Endothelial cell of hepatic sinusoid (primary cell): Measurements from ENCODE around the gene SHPK.

Experiments
- in situ Hi-C: cut with HindIII; loops from 2 replicates; pipeline ENCODE4 v1.10.0; 2017; ENCODE audit warnings: low sequenced_read_pairs

Gene SHPK

DNA sequence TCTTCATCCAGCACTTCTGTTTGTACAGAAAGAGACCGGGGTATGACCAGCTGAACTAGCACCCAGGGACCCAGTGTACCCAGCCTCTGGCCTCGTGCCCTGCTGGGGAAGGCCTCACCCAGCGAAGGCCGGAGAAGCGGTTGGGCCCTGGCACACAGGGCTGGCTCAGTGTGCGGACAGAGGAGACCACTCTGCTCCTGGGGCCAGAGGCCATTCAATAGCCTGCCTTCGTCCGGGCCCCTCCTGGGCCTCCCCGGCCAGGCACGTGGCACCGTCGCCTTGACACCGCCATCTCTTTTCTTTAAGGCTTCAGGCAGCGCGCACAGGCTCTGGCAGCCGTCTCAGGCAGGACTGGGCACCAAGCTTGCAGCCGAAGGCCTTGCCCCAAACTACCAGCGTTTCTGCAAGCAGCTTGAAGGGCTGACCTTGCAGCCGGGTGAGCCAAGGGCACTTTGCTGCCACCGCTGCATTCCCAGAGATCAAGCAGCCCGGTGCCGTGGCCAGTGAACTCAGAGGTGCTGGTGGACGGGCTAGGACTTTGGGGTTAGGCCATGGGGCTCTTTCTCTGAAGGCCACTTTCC lies 24.4 kb upstream of the SHPK start:
- in situ Hi-C loops = no loop called here

DNA sequence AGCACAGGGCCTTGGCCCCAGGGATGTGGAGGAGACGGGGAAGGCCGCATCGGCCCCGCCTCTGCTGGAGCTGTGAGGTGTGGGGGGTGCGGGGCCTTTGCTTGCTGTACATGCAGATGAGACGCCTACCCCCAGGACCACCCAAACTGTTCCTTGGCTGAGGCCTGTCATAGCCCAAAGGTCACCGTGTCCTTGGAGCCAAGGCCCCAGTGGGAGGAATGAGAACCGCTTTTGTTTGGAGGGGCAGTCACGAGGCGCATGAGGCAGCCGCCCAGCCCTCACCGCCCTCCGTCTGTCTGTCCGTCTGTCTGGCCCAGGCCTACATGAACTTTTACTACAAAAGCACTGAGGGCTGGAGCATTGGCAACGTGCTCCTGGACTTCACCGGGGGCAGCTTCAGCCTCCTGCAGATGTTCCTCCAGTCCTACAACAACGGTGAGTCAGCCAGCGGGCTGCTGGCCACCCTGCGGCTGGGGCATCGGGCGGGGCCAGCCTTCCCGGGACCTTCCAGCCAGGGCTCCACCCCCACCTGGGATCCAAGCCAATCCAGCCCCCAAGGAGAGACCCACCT lies 23.6 kb upstream of the SHPK start:
- in situ Hi-C loops = no loop called here

DNA sequence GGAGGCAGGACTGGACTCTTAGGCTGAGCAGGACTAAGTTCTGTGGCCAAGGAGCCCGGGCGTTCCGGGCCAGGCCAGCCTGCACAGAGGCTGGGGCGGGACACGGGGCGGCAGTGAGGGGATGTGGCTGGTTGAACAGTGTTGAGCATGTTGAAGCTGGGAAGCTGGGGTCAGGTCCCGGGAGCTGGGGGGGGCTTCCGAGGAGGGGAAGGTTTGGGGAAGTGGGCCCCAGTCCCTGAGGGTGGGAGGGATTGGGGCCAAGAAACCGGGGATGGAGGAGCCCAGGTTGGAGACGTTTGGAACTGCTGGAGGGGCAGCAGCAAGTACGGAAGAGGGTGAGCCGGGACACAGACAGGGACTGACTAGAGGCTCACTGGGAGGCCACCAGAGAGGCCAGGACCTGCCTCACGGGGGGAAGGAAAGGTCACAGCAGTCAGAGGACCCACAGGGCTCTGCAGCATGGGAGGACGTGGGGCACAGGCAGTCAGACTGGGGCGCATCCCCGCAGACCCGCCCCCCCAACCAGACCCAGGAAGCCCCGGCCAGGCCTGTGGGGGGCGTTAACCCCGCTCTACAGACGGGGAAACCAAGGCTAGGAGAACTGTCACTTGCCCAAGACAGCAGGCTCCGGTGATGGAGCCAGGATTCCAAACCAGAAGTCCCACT lies 22.9 kb upstream of the SHPK start:
- in situ Hi-C loops = no loop called here

DNA sequence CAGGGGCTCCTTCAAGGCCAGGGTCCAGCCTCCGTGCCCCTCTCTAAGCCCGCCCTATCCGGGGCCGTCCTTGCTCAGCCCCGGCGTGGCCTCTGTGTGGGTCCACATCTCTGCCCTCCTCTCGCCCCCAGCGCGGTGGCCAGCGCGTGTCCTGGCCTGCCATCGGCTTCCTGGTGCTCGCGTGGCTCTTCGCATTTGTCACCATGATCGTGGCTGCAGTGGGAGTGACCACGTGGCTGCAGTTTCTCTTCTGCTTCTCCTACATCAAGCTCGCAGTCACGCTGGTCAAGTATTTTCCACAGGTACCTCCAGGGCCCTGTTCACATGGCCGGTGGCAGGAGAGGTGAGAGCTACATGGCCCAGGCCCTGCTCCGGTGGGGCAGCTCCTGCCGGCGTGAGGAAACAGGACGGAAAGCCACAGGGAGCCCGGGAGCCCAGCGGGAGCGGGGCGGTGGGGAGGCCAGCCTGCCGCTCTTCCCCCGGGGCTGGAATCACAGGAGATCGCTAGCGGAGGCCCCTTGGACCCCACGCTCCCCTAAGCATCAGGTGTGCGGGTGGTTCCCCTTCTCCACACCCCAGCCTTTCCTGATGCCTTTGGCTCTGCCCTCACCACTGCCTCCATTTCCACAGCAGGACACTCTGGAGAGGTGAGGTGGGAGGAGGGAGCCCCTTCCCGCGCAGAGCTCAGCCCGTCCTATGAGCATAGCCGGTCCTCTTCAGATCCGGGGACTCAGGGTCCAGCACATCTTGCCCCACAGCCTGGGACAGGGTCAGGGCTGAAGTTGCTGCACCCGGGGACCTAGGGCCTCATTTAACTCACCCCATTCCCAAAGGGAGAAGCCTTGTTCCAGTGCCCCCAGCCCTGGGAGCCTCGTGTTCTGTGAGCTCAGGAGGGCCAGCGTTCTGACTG lies 22.1 kb upstream of the SHPK start:
- in situ Hi-C loops = no loop called here

DNA sequence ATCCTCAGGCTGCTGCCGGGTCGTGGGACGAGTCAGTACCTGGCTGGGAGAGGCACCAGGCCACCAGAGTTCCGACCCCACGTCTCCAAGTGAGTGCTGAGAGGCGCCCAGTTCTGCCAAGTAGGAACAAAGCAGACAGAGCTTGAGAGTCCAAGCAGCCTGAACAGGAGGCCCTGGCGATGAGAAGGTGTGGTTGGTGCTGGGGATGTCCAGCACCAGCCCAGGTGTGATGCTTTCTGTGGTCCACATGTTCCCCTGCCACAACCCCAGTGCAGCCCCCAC lies 21.5 kb upstream of the SHPK start:
- in situ Hi-C loops = no loop called here

DNA sequence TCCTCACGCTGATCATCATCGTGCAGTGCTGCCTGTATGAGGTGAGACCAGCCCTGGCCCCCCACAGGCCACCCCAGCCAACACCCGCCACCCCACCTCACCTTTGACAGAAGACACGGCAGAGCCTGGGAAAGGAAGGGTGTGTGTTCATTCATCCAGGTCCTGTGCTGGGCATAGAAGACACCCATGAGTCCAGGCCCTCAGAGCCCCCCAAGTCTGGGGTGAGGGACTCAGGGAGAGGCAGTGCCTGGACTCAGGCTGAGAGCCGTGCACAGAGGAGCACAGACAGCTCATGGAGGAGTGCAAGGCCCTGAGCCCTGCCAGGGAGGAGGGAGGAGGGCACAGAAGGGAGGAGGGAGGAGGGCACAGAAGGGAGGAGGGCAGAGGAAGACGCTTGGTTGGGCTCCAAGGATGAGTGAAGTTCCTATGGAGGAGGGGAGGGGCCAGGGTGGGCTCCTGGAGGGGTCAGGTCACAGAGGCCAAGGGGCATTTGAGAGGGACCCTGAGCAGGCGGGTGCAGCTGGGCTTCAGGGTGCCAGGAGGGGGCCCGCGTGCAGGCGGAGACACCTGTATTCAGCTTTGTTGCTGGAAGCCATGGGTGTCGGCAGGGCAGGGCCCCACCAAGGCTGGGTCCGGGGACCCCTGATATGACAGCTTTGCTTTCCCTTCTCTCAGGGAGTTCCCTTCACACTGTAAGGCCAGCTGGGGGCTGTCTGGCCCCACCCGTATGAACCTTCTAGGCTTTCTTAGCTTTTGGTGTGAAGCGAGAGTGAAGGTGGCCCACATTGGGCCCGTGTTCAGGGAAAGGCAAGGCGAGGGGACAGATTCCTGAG lies 20.9 kb upstream of the SHPK start:
- in situ Hi-C loops = no loop called here

DNA sequence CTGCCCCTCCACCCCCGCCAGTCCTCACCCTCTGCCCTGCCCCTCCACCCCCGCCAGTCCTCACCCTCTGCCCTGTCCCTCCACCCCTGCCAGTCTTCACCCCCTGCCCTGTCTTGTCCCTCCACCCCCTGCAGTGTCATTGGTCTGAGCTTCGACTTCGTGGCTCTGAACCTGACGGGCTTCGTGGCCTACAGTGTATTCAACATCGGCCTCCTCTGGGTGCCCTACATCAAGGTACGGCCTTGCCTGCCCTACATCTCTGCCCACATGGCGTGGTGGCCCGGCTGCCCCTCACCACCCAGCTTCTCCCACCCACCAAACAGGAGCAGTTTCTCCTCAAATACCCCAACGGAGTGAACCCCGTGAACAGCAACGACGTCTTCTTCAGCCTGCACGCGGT lies 20.3 kb upstream of the SHPK start:
- in situ Hi-C loops = no loop called here

DNA sequence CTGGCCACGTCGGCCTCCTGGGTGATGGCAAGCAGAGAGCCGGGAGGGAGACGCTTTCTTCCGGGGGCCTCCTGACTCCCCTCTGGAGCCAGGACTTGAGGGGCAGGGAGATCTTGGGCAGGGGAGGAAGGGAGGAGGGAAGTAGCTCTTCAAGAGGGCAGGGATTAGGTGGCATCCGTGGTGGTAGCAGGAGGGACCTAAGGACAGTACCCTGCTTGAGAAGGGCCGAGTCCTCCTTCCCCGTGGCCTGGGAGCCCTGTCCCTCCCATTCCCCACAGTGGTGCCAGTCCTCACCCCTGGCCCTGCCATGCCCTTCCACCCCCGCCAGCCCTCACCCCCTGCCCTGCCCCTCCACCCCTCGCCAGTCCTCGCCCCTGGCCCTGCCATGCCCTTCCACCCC lies 19.7 kb upstream of the SHPK start:
- in situ Hi-C loops = no loop called here

DNA sequence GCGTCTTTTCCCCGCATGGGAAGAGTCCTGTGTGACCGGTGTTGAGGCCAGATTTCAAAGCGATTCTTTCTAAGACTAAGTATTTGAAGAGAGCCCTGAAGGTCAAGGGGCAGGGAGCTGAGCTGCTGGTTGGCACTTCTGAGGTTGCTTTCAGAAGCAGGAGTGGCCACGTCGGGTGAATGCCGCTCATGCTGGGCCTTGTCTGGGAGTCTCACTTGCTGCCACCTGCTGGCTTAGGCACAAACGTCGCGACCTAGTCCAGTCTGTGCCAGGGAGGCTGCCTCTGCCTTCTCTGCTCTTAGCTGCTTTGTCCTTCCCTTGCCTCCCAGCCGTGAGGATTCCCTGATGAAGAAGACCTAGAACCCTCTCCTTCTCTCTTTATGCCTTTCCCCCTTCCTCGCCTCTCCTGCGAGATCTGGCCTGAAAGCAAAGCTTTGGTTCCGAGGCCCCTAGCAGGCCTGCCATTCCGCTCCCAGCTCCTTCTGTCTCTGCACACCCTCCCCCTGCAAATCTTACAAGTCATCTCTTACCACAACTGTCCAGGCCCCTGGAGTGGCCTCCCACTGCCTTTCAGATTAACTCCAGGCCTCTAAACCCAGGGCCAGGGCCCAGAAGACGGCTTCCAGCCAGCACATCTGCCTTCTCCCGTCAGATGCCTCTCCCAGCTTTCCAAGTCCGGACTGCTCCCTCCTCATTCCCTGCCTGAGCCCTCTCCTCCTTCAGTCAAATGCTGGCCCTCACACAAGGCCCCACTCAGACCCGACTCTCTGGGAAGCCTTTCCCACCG lies 11.9 kb upstream of the SHPK start:
- in situ Hi-C loops = no loop called here

DNA sequence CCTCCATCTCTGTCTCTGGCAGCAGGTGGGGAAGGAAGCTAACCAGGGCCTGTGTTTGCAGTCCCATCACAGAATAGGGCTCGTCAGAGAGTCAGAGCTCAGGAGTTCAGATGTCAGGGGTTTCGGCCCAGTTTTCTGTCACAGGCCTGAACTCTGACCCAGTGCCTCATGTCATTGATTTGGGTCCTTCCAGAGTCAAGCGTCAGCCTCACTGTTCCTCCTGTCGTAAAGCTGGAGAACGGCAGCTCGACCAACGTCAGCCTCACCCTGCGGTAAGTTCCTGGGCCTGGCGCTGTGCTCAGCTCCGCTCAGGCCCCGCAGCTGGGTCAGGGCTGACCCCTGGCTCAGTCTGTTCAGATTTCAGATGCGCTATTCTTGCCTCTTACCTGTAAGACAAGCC lies 11.2 kb upstream of the SHPK start:
- in situ Hi-C loops = no loop called here

DNA sequence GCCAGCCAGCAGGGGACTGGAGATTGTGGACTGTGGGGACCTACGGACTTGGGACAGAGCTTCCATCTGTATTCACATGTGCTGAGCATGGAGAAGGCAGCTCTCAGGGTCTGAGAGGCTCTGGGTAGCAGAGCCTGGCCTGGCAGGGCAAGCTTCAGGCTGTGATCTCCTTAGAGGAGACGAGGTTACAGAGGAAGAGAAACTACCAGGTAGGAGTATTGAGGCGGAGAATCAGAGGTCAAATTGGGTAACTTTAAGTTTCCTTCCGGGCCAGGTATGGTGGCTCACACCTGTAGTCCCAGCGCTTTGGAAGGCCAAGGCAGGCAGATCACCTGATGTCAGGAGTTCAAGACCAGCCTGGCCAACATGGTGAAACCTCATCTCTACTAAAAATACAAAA lies 9.3 kb upstream of the SHPK start:
- in situ Hi-C loops = no loop called here

DNA sequence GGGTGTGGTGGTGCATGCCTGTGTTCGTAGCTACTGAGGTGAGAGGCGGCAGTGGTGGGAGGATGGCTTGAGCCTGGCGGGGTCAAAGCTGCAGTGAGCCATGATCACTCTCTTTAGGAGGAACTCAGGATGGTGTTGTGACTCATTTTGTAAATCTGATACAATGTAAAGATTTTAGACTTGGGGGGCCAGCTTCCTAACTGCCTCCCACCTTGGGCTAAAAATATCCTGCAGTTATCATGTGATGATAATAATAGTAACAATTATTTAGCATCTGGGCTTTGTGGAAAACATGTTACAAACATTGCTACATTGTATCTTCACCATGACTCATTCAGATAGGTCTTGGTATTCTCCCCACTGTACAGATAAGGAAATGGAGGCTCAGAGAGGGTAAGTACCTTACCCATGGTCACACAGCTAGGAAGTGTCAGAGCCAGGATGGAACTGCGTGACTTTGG lies 7.9 kb upstream of the SHPK start:
- in situ Hi-C loops = no loop called here

DNA sequence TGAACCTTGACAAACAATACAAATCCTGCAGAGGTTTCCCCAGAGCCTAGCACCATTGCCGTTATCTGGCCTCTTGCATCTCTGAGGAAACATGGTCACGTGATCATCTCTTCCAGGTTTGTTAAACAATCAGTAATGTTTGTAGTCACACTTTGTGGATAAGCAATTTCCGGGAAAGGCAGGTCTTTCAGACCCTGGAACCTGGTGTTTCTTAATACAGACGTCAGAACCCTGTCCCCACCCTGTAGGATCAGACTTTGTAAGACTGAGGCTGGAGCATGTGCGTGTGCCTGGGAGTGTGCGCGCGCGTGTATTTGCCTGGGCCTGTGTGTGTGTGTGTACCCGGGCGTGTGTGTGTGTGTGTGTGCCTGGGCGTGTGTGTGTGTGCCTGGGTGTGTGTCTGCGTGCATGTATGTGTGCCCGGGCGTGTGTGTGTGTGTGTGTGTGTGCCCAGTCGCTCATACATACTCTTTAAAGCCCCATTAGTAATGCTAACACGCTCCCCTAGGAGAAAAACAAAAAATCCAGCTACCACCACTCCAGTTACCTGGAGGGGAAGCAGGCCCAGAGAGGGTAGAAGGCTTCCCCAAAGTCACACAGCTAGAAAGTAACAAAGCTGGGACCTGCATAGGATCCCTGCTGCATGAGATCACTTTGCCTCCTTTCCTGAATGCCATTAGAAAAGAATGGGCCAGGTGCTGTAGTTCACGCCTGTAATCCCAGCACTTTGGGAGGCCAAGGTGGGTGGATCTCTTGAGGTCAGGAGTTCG lies 5.9 kb upstream of the SHPK start:
- in situ Hi-C loops = no loop called here

DNA sequence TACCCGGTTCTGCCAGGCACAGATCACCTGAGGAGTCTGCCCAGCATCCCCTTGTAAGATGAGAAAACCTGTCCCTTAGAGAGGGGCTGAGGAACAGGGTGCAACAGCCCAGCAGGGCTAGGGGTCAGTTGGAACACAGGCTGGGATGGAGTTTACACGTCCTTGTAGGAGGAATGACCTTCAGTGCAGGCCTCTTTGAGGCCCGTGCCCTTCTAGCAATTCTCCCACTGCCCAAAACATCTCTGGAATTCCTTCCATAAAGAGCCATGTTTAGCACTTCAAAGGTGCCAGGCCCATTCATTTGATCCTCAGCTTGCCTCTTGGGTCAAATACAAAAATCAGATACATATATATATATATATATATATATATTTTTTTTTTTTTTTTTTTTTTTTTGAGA lies 5.0 kb upstream of the SHPK start:
- in situ Hi-C loops = no loop called here

DNA sequence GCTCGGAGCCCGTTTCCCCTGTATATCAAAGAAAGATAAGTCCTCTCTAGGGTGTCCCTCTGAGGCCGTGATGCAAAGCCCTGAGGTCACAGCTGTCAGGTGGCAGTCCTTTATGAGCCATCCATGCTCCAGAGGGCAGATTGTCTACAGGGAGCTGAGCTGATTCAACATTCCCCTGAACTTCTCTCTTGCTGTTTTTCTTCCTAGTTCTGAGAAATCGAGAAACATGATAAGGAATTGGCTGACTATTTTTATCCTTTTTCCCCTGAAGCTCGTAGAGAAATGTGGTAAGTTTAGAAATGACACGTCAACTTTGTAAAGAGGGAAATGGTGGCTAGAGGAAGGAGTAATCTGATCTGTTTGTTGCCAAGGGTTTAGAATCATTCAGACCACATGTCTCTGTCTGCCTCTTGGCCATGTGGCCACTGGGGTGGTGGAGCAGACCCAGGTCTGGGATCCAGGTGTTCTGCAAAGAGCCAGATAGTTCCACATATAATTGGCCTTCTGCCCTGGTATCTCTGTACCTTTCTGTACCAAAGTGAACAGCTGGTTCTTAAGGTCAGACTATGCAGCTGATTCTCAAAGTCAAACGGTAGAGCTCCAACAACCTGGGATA lies 4.0 kb upstream of the SHPK start:
- in situ Hi-C loops = no loop called here

DNA sequence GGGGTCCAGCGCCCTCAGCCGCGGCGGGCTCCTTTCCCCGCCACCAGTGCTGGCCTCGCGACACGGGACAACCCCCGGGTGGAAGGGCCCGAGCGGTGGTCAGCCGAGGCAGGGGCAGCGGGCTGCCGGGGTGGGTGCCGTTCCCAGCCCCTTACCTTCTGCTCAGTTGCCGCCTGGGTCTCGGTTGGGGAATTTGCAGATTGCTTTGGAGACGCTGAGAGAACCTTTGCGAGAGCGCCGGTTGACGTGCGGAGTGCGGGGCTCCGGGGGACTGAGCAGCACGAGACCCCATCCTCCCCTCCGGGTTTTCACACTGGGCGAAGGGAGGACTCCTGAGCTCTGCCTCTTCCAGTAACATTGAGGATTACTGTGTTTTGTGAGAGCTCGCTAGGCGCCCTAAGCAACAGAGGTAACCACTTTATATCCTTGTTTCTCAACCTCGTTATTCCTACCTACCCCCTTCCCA lies 891 bp upstream of the SHPK start:
- in situ Hi-C loops = no loop called here

DNA sequence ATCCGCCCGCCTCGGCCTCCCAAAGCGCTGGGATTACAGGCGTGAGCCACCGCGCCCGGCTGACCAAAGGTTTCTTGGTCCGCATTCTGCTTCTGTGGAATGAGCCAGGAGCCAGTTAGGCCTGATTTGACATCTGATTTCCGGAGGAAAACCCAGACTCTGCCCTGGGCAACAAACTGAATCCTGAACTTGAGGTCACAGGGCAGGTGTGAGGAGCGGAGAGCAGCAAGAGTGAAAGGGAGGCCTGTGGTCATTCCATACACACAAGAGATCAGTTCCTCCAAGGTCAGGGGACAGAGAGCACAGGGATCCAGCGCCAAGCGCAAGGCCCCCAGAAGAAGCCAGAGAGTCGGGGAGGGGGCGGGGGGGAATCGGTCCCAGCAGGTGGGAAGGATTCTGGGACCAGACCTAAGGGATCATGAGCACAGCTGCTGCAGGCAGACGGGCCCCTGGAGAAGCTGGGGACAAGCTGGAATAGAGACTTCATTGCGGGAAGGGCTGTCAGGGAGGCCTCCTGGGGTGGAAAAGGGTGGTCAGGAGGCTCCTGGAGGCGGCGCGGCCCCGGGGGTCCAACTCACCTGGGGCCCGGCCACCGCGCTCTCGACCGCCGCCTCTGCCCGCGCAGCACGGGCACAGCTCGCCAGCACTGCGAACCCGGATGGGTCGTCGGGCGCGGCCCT lies 436 bp downstream of the SHPK start:
- in situ Hi-C loops = no loop called here

DNA sequence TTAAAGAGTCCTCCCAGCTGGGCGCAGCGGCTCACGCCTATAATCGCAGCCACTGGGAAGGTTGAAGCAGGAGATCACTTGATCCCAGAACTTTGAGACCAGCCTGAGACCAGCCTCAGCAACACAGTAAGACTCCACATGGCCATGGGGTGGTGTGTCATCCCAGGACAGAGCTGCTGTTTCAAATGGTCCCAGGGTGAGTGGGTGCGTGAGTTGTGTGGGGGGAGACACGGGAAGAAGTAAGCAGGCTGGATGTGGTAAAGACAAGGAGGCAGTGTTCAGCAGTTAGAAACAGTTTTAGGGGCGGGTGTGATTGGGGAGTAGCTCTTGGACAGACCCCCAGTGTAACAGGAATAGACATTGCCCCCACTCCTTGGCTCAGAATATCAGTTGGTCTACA lies 3.8 kb downstream of the SHPK start:
- in situ Hi-C loops = no loop called here
